Activated CD4-positive, CD25-positive, alpha-beta regulatory T cell treated with anti-CD3 and anti-CD28 coated beads, Interleukin-2, amount 50 U/mL, for 24 hours (primary cell): ENCODE data around the gene STRIP2.
"Not testable (repeated sequence)": the region's sequence is repeated elsewhere in the genome, so short reads cannot be mapped to it uniquely, and the experiment has no call there.

Experiments
- ATAC-seq, 2 donors: fragments of 150-1000 bp; cut with Tn5 transposase; one replicate each; pipeline ENCODE4 v1.10.0; 2021; ENCODE audit warnings: mild to moderate bottlenecking in 1 of 2, moderate library complexity in 1 of 2

The STRIP2 gene

DNA sequence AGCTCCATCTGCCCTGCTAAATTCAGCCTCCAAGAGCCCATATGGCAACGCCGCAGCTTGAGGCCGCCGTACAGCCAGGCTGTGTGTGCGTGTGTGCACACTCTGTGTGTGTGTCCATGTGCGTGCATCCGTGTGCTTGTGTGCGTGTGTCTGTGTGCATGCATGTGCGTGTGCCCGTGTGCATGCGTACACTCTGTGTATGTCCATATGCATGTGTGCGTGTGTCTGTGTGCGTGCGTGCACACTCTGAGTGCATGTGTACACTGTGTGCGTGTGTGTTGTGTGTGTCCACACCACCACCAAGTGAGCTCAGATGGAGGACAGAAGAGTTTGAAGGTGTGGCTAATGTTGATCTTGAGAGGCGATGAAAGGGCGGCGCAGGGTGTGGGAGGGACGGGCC is 98.1 kb downstream of the STRIP2 start:
- no peak for ATAC-seq

DNA sequence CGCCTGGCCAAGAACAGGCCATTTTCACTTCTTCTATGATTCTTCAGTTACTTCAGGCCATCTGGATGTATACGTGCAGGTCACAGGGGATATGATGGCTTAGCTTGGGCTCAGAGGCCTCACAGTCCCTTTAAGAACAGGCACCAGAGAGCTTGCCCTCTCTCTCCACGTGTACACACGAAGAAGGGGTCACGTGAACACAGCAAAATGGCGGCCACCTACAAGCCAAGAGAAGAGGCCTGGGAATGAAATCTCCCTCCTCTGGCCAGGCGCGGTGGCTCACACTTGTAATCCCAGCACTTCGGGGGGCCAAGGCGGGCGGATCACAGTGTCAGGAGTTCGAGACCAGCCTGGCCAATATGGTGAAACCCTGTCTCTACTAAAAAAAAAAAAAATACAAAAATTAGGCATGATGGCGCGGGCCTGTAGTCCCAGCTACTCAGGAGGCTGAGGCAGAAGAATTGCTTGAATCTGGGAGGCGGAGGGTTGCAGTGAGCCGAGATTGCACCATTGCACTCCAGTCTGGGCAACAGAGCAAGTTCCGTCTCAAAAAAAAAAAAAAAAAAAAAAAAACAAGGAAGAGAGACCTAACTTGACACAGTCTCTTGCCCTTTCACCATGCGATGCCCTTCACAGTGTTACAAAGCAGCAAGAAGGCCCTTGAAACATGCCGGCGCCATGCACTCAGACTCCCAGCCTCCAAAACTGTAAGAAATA is 100.5 kb downstream of the STRIP2 start:
- not testable (repeated sequence) for ATAC-seq

DNA sequence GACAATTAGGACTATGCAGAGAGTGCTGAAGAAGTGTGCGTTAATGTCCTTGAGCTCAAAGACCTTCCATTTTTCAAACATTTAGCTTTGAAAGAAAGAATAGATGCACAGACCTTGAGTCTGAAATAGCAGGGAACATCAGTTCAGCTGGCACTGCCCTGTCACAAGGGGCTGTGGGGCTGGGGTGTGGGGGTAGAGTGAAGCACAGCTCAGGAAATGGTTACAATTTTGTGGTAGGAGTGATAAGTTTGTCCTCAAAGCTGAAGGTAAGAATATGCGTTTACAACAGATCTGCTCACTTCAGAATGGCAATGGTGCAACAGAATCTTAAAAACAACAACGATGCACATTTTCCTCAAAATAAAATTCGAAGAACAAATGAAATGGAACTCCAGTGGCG is 101.7 kb downstream of the STRIP2 start:
- ATAC-seq: no peak

DNA sequence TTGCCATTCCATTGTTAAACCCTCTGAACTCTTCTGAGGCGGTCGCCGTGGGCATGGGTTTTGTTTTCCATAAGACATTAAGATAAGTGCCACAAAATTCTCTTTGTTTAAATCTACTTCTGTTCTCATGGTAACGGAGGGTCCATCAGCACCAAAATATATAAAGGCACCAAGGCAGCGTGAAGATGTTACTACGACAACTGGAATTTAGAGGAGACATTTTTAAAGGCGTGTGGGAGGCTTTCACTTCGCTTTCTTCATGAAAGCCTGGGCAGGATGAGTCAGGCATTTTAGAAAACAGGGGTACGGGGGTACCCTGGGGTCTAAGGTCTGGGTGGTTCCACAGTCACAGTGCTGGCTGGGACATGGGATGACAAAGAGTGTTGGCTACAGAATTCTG is 102.1 kb downstream of the STRIP2 start:
- no peak for ATAC-seq
